ENCODE results near the gene P3H4. TPM values are rescaled to one million over a fixed set of nuclear protein-coding genes. Genes with fewer than 3 reads are reported as not detected.
"Not testable (repeated sequence)": the region's sequence is repeated elsewhere in the genome, so short reads cannot be mapped to it uniquely, and the experiment has no call there.

The P3H4 gene
- total RNA-seq, 6 donors from 2014 or later, result 5.8 to 26.2 (median 8.9) TPM

- Histone ChIP-seq H3K27me3 (no peaks in the 10 kb centered on the region), H3K4me3 (no peak overlapping the region), H3K27ac (peak overlapping the region; percentile 83 to 90 (median 88)), H3K9me3 (no peaks in the 10 kb centered on the region), H3K4me1 (peaks cover 82 to 94% (median 89%) of the 10 kb centered on the region in 4 donors), H3K36me3 (no peaks in the 10 kb centered on the region)
- 11 to 21% methylated on average over 7 to 12 of the region's 12 CpGs for WGBS, 2 donors
- TF ChIP-seq POLR2AphosphoS5 (IDR thresholded peaks at IDR 0.05) (peak; percentile 6 to 13), POLR2A (IDR thresholded peaks at IDR 0.05) (no peak), EP300 (IDR thresholded peaks at IDR 0.05) (peak in 1 of 4 donors; percentile 62)
- TF ChIP-seq, protein P1, sequence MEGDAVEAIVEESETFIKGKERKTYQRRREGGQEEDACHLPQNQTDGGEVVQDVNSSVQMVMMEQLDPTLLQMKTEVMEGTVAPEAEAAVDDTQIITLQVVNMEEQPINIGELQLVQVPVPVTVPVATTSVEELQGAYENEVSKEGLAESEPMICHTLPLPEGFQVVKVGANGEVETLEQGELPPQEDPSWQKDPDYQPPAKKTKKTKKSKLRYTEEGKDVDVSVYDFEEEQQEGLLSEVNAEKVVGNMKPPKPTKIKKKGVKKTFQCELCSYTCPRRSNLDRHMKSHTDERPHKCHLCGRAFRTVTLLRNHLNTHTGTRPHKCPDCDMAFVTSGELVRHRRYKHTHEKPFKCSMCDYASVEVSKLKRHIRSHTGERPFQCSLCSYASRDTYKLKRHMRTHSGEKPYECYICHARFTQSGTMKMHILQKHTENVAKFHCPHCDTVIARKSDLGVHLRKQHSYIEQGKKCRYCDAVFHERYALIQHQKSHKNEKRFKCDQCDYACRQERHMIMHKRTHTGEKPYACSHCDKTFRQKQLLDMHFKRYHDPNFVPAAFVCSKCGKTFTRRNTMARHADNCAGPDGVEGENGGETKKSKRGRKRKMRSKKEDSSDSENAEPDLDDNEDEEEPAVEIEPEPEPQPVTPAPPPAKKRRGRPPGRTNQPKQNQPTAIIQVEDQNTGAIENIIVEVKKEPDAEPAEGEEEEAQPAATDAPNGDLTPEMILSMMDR (IDR thresholded peaks at IDR 0.05), result peak in 3 of 6 experiments; percentile 5 to 27 (median 15)
- DNase-seq (peak in 1 of 2 donors; percentile 69), ATAC-seq (ENCODE audit: low FRiP score in 2 of 2) (peak; percentile 81 to 83)
Observed at GRCh38 chr17:41777574-41778188, 34.1 kb downstream of the P3H4 start.

DNA sequence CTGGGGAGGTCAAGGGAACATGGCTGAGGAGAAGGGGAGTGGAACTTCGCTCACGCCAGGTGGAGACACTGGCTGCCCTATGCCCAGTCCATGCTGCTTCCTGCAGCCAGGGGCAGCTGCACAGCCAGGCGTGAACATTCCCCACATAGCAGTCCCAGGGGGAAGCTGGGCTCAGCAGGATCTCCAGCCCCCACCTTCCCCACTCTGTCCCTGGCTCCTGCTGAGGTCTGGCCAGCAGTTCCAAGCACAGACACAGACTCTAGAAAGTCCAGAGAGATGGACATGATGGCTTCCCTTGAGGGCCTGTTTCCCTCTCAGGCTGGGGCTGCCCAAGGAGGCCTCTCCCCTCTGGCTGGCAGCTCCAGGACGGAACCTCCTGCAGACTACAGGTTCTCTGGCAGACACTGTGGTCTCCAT lies 34.6 kb downstream of the P3H4 start:
- 18 to 28% methylated on average over 4 of the region's 4 CpGs for WGBS, 2 donors
- H3K9me3 ChIP-seq, result no peaks in the 10 kb centered on the region
- TF ChIP-seq EP300 (IDR thresholded peaks at IDR 0.05), result no peak
- no peak for TF ChIP-seq POLR2A (IDR thresholded peaks at IDR 0.05)
- TF ChIP-seq, protein P1 (IDR thresholded peaks at IDR 0.05), result peak in 3 of 6 experiments; percentile 46 to 62 (median 55)
- peak in 1 of 2 donors; percentile 7 for TF ChIP-seq POLR2AphosphoS5 (IDR thresholded peaks at IDR 0.05)
- peaks cover 0 to under 1% (median 0%) of the 10 kb centered on the region in 4 donors for H3K36me3 ChIP-seq
- no peak overlapping the region for H3K4me3 ChIP-seq
- ATAC-seq (ENCODE audit: low FRiP score in 2 of 2) (peak; percentile 23 to 50), DNase-seq (no peak)
- no peaks in the 10 kb centered on the region for H3K27me3 ChIP-seq
- H3K27ac ChIP-seq, result peak overlapping the region; percentile 83 to 90 (median 88)
- peaks cover 82 to 94% (median 89%) of the 10 kb centered on the region in 4 donors for H3K4me1 ChIP-seq

DNA sequence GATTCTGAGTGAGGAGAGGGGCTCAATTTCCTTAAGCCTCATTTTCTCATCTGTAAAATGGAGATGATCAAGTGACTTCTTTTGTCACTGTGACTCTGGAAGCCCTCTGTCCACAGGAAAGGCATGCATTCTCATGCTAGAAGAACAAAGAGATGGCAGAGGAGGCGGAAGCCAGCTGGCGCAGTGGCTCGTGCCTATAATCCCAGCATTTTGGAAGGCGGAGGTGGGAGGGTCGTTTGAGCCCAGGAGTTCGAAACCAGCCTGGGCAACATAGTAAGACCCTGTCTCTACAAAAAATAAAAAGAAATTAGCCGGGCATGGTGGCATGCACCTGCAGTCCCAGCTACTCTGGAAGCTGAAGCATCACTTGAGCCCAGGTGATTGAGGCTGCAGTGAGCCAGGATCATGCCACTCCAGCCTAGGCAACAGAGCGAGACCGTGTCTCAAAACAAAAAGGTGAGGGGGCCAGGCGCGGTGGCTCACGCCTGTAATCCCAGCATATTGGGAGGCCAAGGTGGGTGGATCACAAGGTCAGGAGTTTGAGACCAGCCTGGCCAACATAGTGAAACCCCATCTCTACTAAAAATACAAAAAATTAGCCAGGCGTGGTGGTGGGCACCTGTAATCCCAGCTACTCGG lies 35.4 kb downstream of the P3H4 start:
- Histone ChIP-seq H3K4me1 (peaks cover 78 to 91% (median 85%) of the 10 kb centered on the region in 4 donors), H3K27ac (peak overlapping the region; percentile 71 to 90 (median 85))
- not testable (repeated sequence) for DNase-seq; H3K4me3 ChIP-seq; ATAC-seq (ENCODE audit: low FRiP score in 2 of 2); H3K9me3 ChIP-seq; H3K27me3 ChIP-seq; H3K36me3 ChIP-seq
- 73% methylated on average over 14 of the region's 14 CpGs for WGBS, 2 donors

DNA sequence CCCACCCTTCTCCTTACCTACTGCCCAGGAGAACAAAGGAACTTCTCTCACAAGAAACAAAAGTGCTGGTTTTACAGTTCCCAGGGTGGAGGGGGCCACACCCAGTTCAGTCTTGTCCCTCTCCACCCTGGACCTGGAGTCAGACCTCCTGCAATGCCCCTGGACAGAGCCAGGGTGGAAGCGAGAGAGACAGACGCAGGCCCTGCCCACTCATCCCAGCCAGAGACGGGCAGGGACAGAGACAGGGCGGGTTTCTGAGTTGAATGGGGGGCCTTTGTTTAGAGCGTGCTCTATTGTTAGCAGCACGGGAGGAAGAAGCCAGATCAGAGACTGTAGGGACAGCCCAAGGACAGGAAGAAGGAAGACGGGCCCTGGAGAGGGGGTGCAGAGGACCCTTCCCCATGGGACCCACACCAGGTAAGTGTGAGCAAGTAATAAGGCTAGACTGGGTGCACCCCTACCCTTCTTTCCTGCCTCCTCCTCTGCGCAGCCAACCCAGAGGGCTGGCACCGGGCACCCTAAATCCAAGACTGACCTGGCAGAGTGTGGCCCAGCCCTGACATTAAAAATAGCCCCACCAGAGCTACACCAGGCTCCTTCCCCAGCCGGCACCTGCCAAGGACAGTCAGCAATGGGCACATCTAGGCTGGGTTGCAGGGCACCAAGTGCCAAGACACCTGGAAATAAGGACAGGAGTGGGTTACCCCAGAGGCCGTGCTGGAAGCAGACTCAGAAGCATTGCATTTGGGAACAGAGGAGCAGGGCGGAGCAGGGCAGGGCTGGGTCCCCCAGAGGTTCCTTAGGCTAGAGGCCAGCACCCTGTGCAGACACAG lies 36.1 kb downstream of the P3H4 start:
- no peak for DNase-seq
- no peak for ATAC-seq (ENCODE audit: low FRiP score in 2 of 2)
- Histone ChIP-seq H3K27me3 (no peaks in the 10 kb centered on the region), H3K27ac (peak overlapping the region; percentile 71 to 90 (median 85)), H3K4me1 (peaks cover 75 to 86% (median 82%) of the 10 kb centered on the region in 4 donors), H3K9me3 (no peaks in the 10 kb centered on the region), H3K4me3 (no peak overlapping the region), H3K36me3 (peaks cover under 1 to 16% (median 11%) of the 10 kb centered on the region in 4 donors)
- no peak for TF ChIP-seq EP300 (IDR thresholded peaks at IDR 0.05)
- no peak for TF ChIP-seq POLR2A (IDR thresholded peaks at IDR 0.05)
- TF ChIP-seq, protein P1 (IDR thresholded peaks at IDR 0.05), result no peak
- no peak for TF ChIP-seq POLR2AphosphoS5 (IDR thresholded peaks at IDR 0.05)
- 56 to 69% methylated on average over 11 to 12 of the region's 12 CpGs for WGBS, 2 donors

- no peak for DNase-seq
Observed at GRCh38 chr17:41773731-41774193, 38.0 kb downstream of the P3H4 start.

More at GRCh38 chr17:41773731-41774193, 38.0 kb downstream of the P3H4 start:
- H3K27me3 ChIP-seq, result no peaks in the 10 kb centered on the region
- TF ChIP-seq, protein P1 (IDR thresholded peaks at IDR 0.05), result no peak
- TF ChIP-seq POLR2AphosphoS5 (IDR thresholded peaks at IDR 0.05), result no peak
- no peak for TF ChIP-seq EP300 (IDR thresholded peaks at IDR 0.05)
- no peak for TF ChIP-seq POLR2A (IDR thresholded peaks at IDR 0.05)
- ATAC-seq (ENCODE audit: low FRiP score in 2 of 2), result no peak
- H3K27ac ChIP-seq, result peak overlapping the region; percentile 44 to 90 (median 78)
- H3K4me3 ChIP-seq, result no peak overlapping the region
- no peaks in the 10 kb centered on the region for H3K9me3 ChIP-seq
- H3K4me1 ChIP-seq, result peaks cover 67 to 70% (median 69%) of the 10 kb centered on the region in 4 donors
- WGBS, 2 donors, result 71 to 80% methylated on average over 5 to 8 of the region's 8 CpGs
- peaks cover 6 to 33% (median 30%) of the 10 kb centered on the region in 4 donors for H3K36me3 ChIP-seq

All from upper lobe of left lung (tissue), 6 donors.